Keratinocyte (primary cell): Measurements from ENCODE around the gene CHEK2. TPM values are rescaled to one million over a fixed set of nuclear protein-coding genes. Genes with fewer than 3 reads are reported as not detected.

ENCODE experiments used
- DNase-seq: peaks from one replicate; pipeline ENCODE4 v3.0.0-alpha.2; 2011; ENCODE audit warnings: low read depth, missing footprints, low spot score
- FAIRE-seq: peaks from 2 replicates; lab custom pipeline; 2011; peaks lifted over from hg19 to GRCh38; lab: Jason Lieb, UNC
- H2AFZ ChIP-seq: 2 replicates; pipeline ENCODE4 v1.6.0; 2012; ENCODE audit warnings: low read length, control low read depth, inconsistent platforms; ENCODE audit not compliant: control insufficient read depth
- H3K27ac ChIP-seq: 2 replicates; pipeline ENCODE4 v1.5.1; 2011; ENCODE audit warnings: low read length; ENCODE audit not compliant: control insufficient read depth, insufficient read depth
- H3K27me3 ChIP-seq: 3 replicates; pipeline ENCODE4 v1.6.0; 2011; ENCODE audit warnings: low read length; ENCODE audit not compliant: control insufficient read depth, insufficient read depth; ENCODE audit errors: extremely low read depth
- H3K36me3 ChIP-seq, 2 experiments: 2 replicates in 1 of 2; 3 replicates in 1 of 2; pipeline ENCODE4 v1.5.1; 2011; ENCODE audit warnings: low read length in 2 of 2, mild to moderate bottlenecking in 1 of 2; ENCODE audit not compliant: control insufficient read depth in 2 of 2, insufficient read depth in 2 of 2; ENCODE audit errors: extremely low read depth in 1 of 2
- H3K4me1 ChIP-seq: 3 replicates; pipeline ENCODE4 v1.5.1; 2011; ENCODE audit warnings: low read length; ENCODE audit not compliant: control insufficient read depth, insufficient read depth; ENCODE audit errors: extremely low read depth
- H3K4me2 ChIP-seq: 3 replicates; pipeline ENCODE4 v1.6.0; 2011; ENCODE audit warnings: low read depth, low read length; ENCODE audit not compliant: control insufficient read depth, insufficient read depth; ENCODE audit errors: extremely low read depth
- H3K4me3 ChIP-seq, 3 experiments: fragments of 200-600 bp in 1 of 3; sonication (generic) in 1 of 3; 2 replicates in 2 of 3; 3 replicates in 1 of 3; pipeline ENCODE4 v1.5.1; 2011 to 2016; ENCODE audit warnings: low read length in 3 of 3, mild to moderate bottlenecking in 3 of 3, control low read depth in 2 of 3, inconsistent platforms in 1 of 3, low read depth in 1 of 3, mixed read lengths in 1 of 3, mixed run types in 1 of 3, moderate library complexity in 1 of 3; ENCODE audit not compliant: control insufficient read depth in 2 of 3, insufficient read depth in 2 of 3; ENCODE audit errors: extremely low read depth in 1 of 3
- H3K79me2 ChIP-seq: 2 replicates; pipeline ENCODE4 v1.6.0; 2012; ENCODE audit warnings: low read length; ENCODE audit not compliant: control insufficient read depth, insufficient read depth
- H3K9ac ChIP-seq: 3 replicates; pipeline ENCODE4 v1.6.0; 2011; ENCODE audit warnings: low read length; ENCODE audit not compliant: control insufficient read depth, insufficient read depth; ENCODE audit errors: extremely low read depth
- H3K9me1 ChIP-seq: 3 replicates; pipeline ENCODE4 v1.6.0; 2011; ENCODE audit warnings: low read length; ENCODE audit not compliant: control insufficient read depth, insufficient read depth; ENCODE audit errors: extremely low read depth
- H3K9me3 ChIP-seq: 2 replicates; pipeline ENCODE4 v1.5.1; 2012; ENCODE audit warnings: low read depth, low read length; ENCODE audit not compliant: control insufficient read depth
- H4K20me1 ChIP-seq: 3 replicates; pipeline ENCODE4 v1.6.0; 2011; ENCODE audit warnings: low read length; ENCODE audit not compliant: control insufficient read depth, insufficient read depth; ENCODE audit errors: extremely low read depth
- CTCF ChIP-seq, 3 experiments: IDR thresholded peaks in 1 of 3; conservative IDR thresholded peaks in 1 of 3; optimal IDR thresholded peaks in 1 of 3; 2 replicates in 2 of 3; 3 replicates in 1 of 3; pipeline versions ENCODE3 to v1.5.1; 2011; ENCODE audit warnings: low read length in 3 of 3, mild to moderate bottlenecking in 3 of 3, moderate library complexity in 2 of 3, control low read depth in 1 of 3, inconsistent platforms in 1 of 3; ENCODE audit not compliant: insufficient read depth in 2 of 3; ENCODE audit errors: extremely low read depth in 1 of 3
- EZH2 ChIP-seq: IDR thresholded peaks from one replicate; pipeline ENCODE4 v1.6.1; 2012; ENCODE audit warnings: inconsistent platforms, mild to moderate bottlenecking, low read length, moderate library complexity
- dilution Hi-C: fragments of 300-500 bp; cut with MboI; formaldehyde crosslinking; loops from one replicate; pipeline ENCODE4 v1.7.0; 2020; ENCODE audit warnings: low sequenced_read_pairs; ENCODE audit not compliant: extremely low pct_ligation_motif_present
- polyA plus RNA-seq, 5 experiments: library from polyadenylated mRNA; depleted of rRNA in 3 of 5; stranded (reverse) in 3 of 5; stranded (forward) in 1 of 5; unstranded in 1 of 5; fragments of >200 nt; gene quantifications; 1 replicate in 1 of 5; 2 replicates in 3 of 5; 3 replicates in 1 of 5; pipeline versions ENCODE4 v1.2.1 to v1.2.3, GENCODE V29; 2011 to 2012; ENCODE audit warnings: missing spikeins in 2 of 5, low read depth in 1 of 5, low replicate concordance in 1 of 5

Gene CHEK2
- polyA plus RNA-seq, 1 donor (not counting 4 experiments of a cell fraction or from before 2014, with no cell fraction given), result 28.2 TPM

DNA sequence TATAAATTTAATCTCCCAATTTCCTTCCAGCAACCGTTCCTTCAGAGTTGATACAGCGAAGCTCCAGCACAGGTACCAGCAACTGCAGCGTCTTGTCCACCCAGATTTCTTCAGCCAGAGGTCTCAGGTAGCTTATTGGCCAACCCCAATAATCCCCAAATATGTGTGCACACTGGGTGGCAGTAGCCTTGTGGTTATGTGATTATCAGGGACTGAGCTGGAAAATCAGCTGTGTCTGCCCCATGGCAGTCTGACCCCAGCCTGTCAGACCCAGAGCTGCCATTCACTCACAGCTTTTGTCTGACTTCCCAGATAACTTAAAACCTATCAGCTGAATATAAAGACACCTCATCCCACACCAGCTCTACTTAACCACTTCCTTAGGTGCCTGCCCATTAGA, 2.2 kb upstream of the CHEK2 start:
- H2AFZ ChIP-seq, result no peak overlapping the region
- no peak overlapping the region for H3K4me3 ChIP-seq
- no peaks in the 10 kb centered on the region for H3K27me3 ChIP-seq
- H3K9me3 ChIP-seq, result no peaks in the 10 kb centered on the region
- H3K36me3 ChIP-seq, result peaks cover 10 to 15% of the 10 kb centered on the region in 2 experiments
- no peaks in the 10 kb centered on the region for H4K20me1 ChIP-seq
- H3K4me1 ChIP-seq, result peaks cover 3% of the 10 kb centered on the region
- dilution Hi-C loops, result no loop called here
- TF ChIP-seq CTCF (optimal IDR thresholded peaks at IDR 0.05 in 1 of 3, IDR thresholded peaks at IDR 0.05 in 1 of 3, conservative IDR thresholded peaks at IDR 0.05 in 1 of 3; ENCODE audit: extremely low read depth in 1 of 3, insufficient read depth in 2 of 3, low read length in 3 of 3) (no peak), EZH2 (no peak)
- no peak for DNase-seq
- H3K4me2 ChIP-seq, result no peak overlapping the region
- no peak overlapping the region for H3K9ac ChIP-seq
- H3K79me2 ChIP-seq, result peaks cover 12% of the 10 kb centered on the region
- FAIRE-seq, result no peak
- H3K27ac ChIP-seq, result no peak overlapping the region
- no peaks in the 10 kb centered on the region for H3K9me1 ChIP-seq

DNA sequence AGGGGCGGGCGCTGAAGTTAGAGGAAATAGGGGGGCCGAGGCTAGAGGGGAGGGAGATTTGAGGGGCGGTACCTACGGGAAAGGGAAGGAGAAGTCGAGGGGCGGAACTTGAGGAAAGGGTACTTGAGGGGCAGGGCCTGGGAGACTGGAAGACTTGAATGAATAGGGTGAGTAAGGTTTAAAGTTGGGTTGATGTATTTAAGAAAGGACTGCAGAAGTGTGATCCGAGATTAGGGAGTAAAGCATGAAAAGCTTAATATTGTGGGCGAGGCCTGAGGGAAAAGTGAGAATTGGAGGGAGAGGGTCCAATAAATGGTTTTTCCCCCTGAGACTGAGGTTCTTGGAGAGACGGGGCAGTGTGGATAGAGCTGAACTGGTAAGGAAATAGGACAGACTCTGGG, 942 bp upstream of the CHEK2 start:
- peaks cover 7 to 12% of the 10 kb centered on the region in 2 experiments for H3K36me3 ChIP-seq
- peak overlapping the region; percentile 91 for H3K9ac ChIP-seq
- peak overlapping the region; percentile 84 for H3K27ac ChIP-seq
- no peaks in the 10 kb centered on the region for H4K20me1 ChIP-seq
- H2AFZ ChIP-seq, result peak overlapping the region; percentile 94
- peaks cover 3% of the 10 kb centered on the region for H3K4me1 ChIP-seq
- no peaks in the 10 kb centered on the region for H3K9me1 ChIP-seq
- H3K27me3 ChIP-seq, result no peaks in the 10 kb centered on the region
- H3K79me2 ChIP-seq, result peaks cover 22% of the 10 kb centered on the region
- H3K4me2 ChIP-seq, result peak overlapping the region; percentile 97
- H3K9me3 ChIP-seq, result no peaks in the 10 kb centered on the region
- FAIRE-seq (no peak), DNase-seq (peak; percentile 71)
- peak overlapping the region; percentile 80 to 92 (median 86) for H3K4me3 ChIP-seq
- TF ChIP-seq CTCF (optimal IDR thresholded peaks at IDR 0.05 in 1 of 3, IDR thresholded peaks at IDR 0.05 in 1 of 3, conservative IDR thresholded peaks at IDR 0.05 in 1 of 3; ENCODE audit: extremely low read depth in 1 of 3, insufficient read depth in 2 of 3, low read length in 3 of 3), result no peak
- TF ChIP-seq EZH2, result no peak
- dilution Hi-C loops, result no loop called here
